Activated CD4-positive, alpha-beta T cell treated with anti-CD3 and anti-CD28 coated beads, Interleukin-2, amount 10 ng/mL, durations not matched to agents 24 days and 14 days (primary cell): Measurements from ENCODE around the gene ARF1. TPM values are rescaled to one million over a fixed set of nuclear protein-coding genes. Genes with fewer than 3 reads are reported as not detected.
A peak's percentile ranks its signal among the peaks of the same experiment; 100 is the strongest.

ENCODE experiments used
- DNase-seq: peaks from one replicate; pipeline ENCODE4 v3.0.0; 2022
- H3K27ac Mint-ChIP-seq: one replicate; pipeline ENCODE4 v1.8.0; 2022; ENCODE audit warnings: mild to moderate bottlenecking, mixed read lengths
- H3K27me3 Mint-ChIP-seq: one replicate; pipeline ENCODE4 v1.8.0; 2022; ENCODE audit warnings: mixed read lengths
- H3K36me3 Mint-ChIP-seq: one replicate; pipeline ENCODE4 v1.8.0; 2022; ENCODE audit warnings: low read depth, mild to moderate bottlenecking, mixed read lengths
- H3K4me1 Mint-ChIP-seq: one replicate; pipeline ENCODE4 v1.8.0; 2021; ENCODE audit warnings: mixed read lengths
- H3K4me3 Mint-ChIP-seq: one replicate; pipeline ENCODE4 v1.8.0; 2022; ENCODE audit warnings: mild to moderate bottlenecking, moderate library complexity, mixed read lengths
- H3K9me3 Mint-ChIP-seq: one replicate; pipeline ENCODE4 v1.8.0; 2021; ENCODE audit warnings: mixed read lengths
- intact Hi-C: fragments of 100-400 bp; cut with micrococcal nuclease; formaldehyde crosslinking; loops from one replicate; pipeline ENCODE4 v1.15.1; 2023
- total RNA-seq: library from RNA; stranded (reverse); gene quantifications from 2 replicates; pipeline ENCODE4 v1.2.3, GENCODE V29; 2022

The ARF1 gene
- total RNA-seq, 1 donor from 2014 or later = 395 TPM

GRCh38 chr1:228044961-228045360 lies 37.5 kb upstream of the ARF1 start:
- Mint-ChIP-seq H3K4me1 (no peaks in the 10 kb centered on the region), H3K4me3 (no peak overlapping the region), H3K9me3 (peaks cover 6% of the 10 kb centered on the region), H3K36me3 (no peaks in the 10 kb centered on the region), H3K27ac (no peak overlapping the region), H3K27me3 (no peaks in the 10 kb centered on the region)
- intact Hi-C loops = no loop called here
- DNase-seq = no peak

GRCh38 chr1:228045405-228045804 lies 37.1 kb upstream of the ARF1 start:
- Mint-ChIP-seq H3K9me3 (peaks cover 6% of the 10 kb centered on the region), H3K27ac (no peak overlapping the region), H3K4me1 (no peaks in the 10 kb centered on the region), H3K36me3 (no peaks in the 10 kb centered on the region), H3K27me3 (peaks cover 3% of the 10 kb centered on the region), H3K4me3 (no peak overlapping the region)
- DNase-seq = no peak
- intact Hi-C loops = no loop called here

DNA sequence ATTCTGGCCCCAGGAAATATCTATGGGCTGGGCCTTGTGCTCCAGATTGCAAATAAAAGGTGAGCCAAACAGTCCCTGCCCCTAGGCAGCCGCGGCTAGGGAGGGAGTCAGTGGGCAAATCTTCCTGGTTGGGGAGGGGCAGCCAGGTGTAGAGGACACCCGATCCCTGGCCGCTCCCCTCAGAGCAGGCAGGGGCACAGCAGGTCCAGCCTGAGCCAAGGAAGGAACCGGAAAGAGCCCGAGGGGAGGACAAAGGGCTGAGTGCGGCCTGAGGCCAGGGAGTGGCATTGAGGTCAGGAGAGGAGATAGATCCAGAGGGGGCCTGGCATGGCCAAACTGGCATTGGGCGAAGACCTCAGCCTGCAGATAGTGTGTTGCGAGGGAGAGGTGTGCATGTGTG lies 36.6 kb upstream of the ARF1 start:
- no peaks in the 10 kb centered on the region for H3K4me1 Mint-ChIP-seq
- no peaks in the 10 kb centered on the region for H3K36me3 Mint-ChIP-seq
- intact Hi-C loops = no loop called here
- H3K27ac Mint-ChIP-seq = no peak overlapping the region
- DNase-seq = no peak
- peaks cover 6% of the 10 kb centered on the region for H3K9me3 Mint-ChIP-seq
- H3K4me3 Mint-ChIP-seq = no peak overlapping the region
- H3K27me3 Mint-ChIP-seq = peaks cover 3% of the 10 kb centered on the region

DNA sequence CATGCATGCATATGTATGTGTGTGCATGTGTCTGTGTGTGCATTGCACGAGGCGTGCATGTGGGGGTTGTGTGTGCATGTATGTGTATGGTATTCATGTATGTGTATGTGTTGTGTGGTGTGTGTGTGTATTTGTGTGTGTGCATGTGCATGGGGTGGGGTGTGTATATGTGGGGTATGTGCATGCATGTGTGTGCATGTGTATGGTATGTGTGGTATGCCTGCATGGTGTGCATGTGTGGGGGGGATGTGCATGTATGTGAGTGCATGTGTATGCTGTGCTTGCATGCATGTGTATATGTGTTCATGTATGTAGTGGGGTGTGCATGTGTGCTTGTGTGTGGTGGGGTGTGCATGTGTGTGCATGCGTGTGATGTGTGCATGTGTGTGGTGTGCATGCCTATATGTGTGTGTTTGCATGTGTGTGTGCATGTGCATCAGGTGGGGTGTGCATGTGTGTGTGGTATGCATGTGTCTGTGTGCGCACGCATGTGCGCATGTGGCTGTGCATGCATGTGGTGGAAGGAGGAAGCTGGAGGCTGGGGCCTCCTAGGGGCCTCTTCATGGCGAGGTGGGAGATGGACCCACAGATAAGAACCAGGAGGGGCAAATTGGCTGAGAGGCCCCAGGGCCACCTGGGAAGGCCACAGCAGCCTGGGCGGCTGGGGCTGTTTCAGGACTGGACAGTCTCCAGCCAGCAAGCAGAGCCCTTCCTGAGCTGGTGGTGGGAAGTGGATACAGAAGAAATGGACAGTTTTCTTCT lies 35.9 kb upstream of the ARF1 start:
- Mint-ChIP-seq H3K4me1 (no peaks in the 10 kb centered on the region), H3K9me3 (peaks cover 6% of the 10 kb centered on the region)
- no peak for DNase-seq

GRCh38 chr1:228047183-228047466 lies 35.4 kb upstream of the ARF1 start:
- intact Hi-C loops = no loop called here
- Mint-ChIP-seq H3K27ac (no peak overlapping the region), H3K9me3 (peaks cover 6% of the 10 kb centered on the region), H3K4me3 (no peak overlapping the region), H3K27me3 (peaks cover 3% of the 10 kb centered on the region), H3K36me3 (no peaks in the 10 kb centered on the region), H3K4me1 (no peaks in the 10 kb centered on the region)
- no peak for DNase-seq

More for the DNA sequence above, 35.9 kb upstream of the ARF1 start:
- no peak overlapping the region for H3K27ac Mint-ChIP-seq
- H3K27me3 Mint-ChIP-seq = peaks cover 3% of the 10 kb centered on the region
- H3K36me3 Mint-ChIP-seq = no peaks in the 10 kb centered on the region
- intact Hi-C loops = no loop called here
- no peak overlapping the region for H3K4me3 Mint-ChIP-seq

DNA sequence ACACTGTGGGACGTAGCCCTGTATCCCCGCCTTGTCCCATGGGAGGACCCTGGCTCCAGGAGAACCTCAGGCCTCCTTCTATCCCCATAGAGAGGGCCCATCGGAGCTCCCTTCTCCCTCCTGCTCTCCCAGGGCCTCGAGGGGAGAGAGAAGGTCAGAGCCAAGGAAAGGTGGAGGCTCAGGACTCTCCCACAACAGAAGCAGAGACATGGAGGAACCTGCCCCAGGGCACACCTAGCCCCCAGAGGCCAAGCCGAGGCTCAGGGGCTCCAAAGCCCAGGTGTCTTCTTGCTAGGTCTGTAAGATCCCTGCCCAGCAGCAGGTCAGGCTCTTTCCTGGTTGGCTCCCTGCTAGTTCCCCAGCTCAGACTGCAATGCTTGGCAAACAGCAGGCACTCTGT lies 34.4 kb upstream of the ARF1 start:
- Mint-ChIP-seq H3K4me1 (no peaks in the 10 kb centered on the region), H3K27ac (no peak overlapping the region), H3K27me3 (peaks cover 8% of the 10 kb centered on the region), H3K36me3 (no peaks in the 10 kb centered on the region), H3K4me3 (no peak overlapping the region), H3K9me3 (peaks cover 6% of the 10 kb centered on the region)
- DNase-seq = no peak
- intact Hi-C loops = no loop called here

DNA sequence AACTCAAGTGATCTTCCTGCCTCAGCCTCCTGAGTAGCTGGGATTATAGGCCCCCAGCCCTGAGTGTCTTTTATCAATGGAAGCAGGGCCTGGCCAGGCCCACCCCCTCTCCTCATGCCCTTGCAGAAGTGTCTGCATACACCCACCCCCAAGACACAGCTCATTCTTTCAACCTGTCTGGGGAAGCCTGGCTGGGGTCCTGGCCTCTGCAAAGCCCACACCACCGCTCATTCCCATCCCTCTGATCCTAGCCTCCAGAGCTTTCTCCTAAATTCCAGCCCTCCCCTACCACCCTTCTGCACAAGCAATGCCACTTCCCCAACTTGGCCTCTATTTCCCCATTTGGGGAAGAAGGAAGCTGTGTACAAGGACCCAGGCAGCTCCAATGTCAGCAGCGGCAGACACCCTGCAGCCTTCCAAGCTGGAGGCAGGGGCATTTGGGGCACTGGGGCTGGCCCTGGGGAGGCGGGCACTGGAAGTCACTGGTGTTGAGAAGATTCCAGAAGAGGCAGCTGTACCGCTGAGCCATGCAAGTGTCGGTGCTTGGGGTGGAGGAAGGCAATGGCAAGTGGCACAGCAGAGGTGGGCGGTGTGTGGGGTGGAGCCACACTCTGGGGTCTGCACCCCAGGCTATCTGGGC lies 33.7 kb upstream of the ARF1 start:
- no peaks in the 10 kb centered on the region for H3K36me3 Mint-ChIP-seq
- H3K27ac Mint-ChIP-seq = no peak overlapping the region
- H3K9me3 Mint-ChIP-seq = peaks cover 6% of the 10 kb centered on the region
- no peaks in the 10 kb centered on the region for H3K4me1 Mint-ChIP-seq
- intact Hi-C loops = no loop called here
- no peak for DNase-seq
- no peak overlapping the region for H3K4me3 Mint-ChIP-seq
- H3K27me3 Mint-ChIP-seq = peaks cover 11% of the 10 kb centered on the region

DNA sequence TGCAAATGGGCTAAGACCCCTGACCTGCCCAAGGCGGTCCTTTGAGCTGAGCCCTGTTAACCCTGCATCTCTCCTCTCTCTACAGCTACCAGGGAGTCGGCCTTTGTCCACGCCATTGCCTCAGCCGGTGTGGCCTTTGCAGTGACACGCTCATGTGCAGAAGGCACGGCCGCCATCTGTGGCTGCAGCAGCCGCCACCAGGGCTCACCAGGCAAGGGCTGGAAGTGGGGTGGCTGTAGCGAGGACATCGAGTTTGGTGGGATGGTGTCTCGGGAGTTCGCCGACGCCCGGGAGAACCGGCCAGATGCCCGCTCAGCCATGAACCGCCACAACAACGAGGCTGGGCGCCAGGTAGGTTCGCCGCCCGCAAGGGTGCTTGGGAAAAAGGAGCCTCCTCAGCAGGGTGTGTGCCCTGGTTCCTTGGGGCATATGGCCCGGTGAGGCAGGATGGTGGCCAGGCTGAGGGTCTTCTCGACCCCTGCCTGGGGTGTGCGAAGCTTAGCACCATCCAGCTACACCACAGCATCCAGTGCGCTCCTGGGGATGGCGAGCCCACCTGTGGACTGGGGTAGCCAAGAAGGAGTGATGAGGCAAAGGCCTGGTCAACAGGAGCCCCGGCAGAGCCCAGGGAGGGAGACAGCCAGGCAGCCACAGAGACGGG lies 31.8 kb upstream of the ARF1 start:
- H3K36me3 Mint-ChIP-seq = no peaks in the 10 kb centered on the region
- intact Hi-C loops = no loop called here

GRCh38 chr1:228058172-228058948 lies 24.1 kb upstream of the ARF1 start:
- H3K4me1 Mint-ChIP-seq = peaks cover 5% of the 10 kb centered on the region
- no peak for DNase-seq
- peaks cover 44% of the 10 kb centered on the region for H3K27me3 Mint-ChIP-seq
- intact Hi-C loops = no loop called here
- H3K4me3 Mint-ChIP-seq = no peak overlapping the region
- no peak overlapping the region for H3K27ac Mint-ChIP-seq
- no peaks in the 10 kb centered on the region for H3K9me3 Mint-ChIP-seq
- H3K36me3 Mint-ChIP-seq = no peaks in the 10 kb centered on the region

More for the DNA sequence above, 31.8 kb upstream of the ARF1 start:
- H3K27me3 Mint-ChIP-seq = peaks cover 16% of the 10 kb centered on the region
- H3K4me3 Mint-ChIP-seq = no peak overlapping the region
- DNase-seq = no peak
- peaks cover 6% of the 10 kb centered on the region for H3K9me3 Mint-ChIP-seq
- no peaks in the 10 kb centered on the region for H3K4me1 Mint-ChIP-seq
- H3K27ac Mint-ChIP-seq = no peak overlapping the region

DNA sequence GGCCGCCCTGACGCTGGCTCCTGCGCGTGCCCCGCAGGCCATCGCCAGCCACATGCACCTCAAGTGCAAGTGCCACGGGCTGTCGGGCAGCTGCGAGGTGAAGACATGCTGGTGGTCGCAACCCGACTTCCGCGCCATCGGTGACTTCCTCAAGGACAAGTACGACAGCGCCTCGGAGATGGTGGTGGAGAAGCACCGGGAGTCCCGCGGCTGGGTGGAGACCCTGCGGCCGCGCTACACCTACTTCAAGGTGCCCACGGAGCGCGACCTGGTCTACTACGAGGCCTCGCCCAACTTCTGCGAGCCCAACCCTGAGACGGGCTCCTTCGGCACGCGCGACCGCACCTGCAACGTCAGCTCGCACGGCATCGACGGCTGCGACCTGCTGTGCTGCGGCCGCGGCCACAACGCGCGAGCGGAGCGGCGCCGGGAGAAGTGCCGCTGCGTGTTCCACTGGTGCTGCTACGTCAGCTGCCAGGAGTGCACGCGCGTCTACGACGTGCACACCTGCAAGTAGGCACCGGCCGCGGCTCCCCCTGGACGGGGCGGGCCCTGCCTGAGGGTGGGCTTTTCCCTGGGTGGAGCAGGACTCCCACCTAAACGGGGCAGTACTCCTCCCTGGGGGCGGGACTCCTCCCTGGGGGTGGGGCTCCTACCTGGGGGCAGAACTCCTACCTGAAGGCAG lies 23.4 kb upstream of the ARF1 start:
- H3K36me3 Mint-ChIP-seq = no peaks in the 10 kb centered on the region
- H3K27me3 Mint-ChIP-seq = peaks cover 42% of the 10 kb centered on the region
- H3K9me3 Mint-ChIP-seq = no peaks in the 10 kb centered on the region
- H3K4me1 Mint-ChIP-seq = peaks cover 5% of the 10 kb centered on the region
- H3K27ac Mint-ChIP-seq = no peak overlapping the region
- intact Hi-C loops = loop anchor here (1.0 kb wide), 1 partner anchor 107 kb away; no protein-coding TSS in a partner anchor
- DNase-seq = peak; percentile 84
- peak overlapping the region; percentile 80 for H3K4me3 Mint-ChIP-seq

DNA sequence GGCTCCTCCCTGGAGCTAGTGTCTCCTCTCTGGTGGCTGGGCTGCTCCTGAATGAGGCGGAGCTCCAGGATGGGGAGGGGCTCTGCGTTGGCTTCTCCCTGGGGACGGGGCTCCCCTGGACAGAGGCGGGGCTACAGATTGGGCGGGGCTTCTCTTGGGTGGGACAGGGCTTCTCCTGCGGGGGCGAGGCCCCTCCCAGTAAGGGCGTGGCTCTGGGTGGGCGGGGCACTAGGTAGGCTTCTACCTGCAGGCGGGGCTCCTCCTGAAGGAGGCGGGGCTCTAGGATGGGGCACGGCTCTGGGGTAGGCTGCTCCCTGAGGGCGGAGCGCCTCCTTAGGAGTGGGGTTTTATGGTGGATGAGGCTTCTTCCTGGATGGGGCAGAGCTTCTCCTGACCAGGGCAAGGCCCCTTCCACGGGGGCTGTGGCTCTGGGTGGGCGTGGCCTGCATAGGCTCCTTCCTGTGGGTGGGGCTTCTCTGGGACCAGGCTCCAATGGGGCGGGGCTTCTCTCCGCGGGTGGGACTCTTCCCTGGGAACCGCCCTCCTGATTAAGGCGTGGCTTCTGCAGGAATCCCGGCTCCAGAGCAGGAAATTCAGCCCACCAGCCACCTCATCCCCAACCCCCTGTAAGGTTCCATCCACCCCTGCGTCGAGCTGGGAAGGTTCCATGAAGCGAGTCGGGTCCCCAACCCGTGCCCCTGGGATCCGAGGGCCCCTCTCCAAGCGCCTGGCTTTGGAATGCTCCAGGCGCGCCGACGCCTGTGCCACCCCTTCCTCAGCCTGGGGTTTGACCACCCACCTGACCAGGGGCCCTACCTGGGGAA lies 22.7 kb upstream of the ARF1 start:
- intact Hi-C loops = loop anchor here (1.0 kb wide), 1 partner anchor 106 kb away; no protein-coding TSS in a partner anchor
- H3K9me3 Mint-ChIP-seq = no peaks in the 10 kb centered on the region
- no peak overlapping the region for H3K27ac Mint-ChIP-seq
- peaks cover 40% of the 10 kb centered on the region for H3K27me3 Mint-ChIP-seq
- peaks cover 5% of the 10 kb centered on the region for H3K4me1 Mint-ChIP-seq
- DNase-seq = peak; percentile 90
- H3K36me3 Mint-ChIP-seq = no peaks in the 10 kb centered on the region
- H3K4me3 Mint-ChIP-seq = peak overlapping the region; percentile 80

DNA sequence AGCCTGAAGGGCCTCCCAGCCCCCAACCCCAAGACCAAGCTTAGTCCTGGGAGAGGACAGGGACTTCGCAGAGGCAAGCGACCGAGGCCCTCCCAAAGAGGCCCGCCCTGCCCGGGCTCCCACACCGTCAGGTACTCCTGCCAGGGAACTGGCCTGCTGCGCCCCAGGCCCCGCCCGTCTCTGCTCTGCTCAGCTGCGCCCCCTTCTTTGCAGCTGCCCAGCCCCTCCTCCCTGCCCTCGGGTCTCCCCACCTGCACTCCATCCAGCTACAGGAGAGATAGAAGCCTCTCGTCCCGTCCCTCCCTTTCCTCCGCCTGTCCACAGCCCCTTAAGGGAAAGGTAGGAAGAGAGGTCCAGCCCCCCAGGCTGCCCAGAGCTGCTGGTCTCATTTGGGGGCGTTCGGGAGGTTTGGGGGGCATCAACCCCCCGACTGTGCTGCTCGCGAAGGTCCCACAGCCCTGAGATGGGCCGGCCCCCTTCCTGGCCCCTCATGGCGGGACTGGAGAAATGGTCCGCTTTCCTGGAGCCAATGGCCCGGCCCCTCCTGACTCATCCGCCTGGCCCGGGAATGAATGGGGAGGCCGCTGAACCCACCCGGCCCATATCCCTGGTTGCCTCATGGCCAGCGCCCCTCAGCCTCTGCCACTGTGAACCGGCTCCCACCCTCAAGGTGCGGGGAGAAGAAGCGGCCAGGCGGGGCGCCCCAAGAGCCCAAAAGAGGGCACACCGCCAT lies 21.9 kb upstream of the ARF1 start:
- peaks cover 37% of the 10 kb centered on the region for H3K27me3 Mint-ChIP-seq
- no peaks in the 10 kb centered on the region for H3K9me3 Mint-ChIP-seq
- H3K4me3 Mint-ChIP-seq = peak overlapping the region; percentile 80
- DNase-seq = no peak
- H3K4me1 Mint-ChIP-seq = peaks cover 5% of the 10 kb centered on the region
- intact Hi-C loops = no loop called here
- H3K36me3 Mint-ChIP-seq = no peaks in the 10 kb centered on the region
- H3K27ac Mint-ChIP-seq = no peak overlapping the region
